Memory B cell (primary cell): ENCODE results near the gene SEMA4A.

Experiments
- ATAC-seq: fragments of 150-1000 bp; cut with Tn5 transposase; 2 replicates; pipeline ENCODE4 v1.10.0; 2021; ENCODE audit warnings: low read depth, mild to moderate bottlenecking, moderate library complexity
- DNase-seq, 2 donors: peaks; one replicate each; pipeline ENCODE4 v3.0.0; 2022; ENCODE audit warnings: low spot score in 2 of 2
- H3K27ac Mint-ChIP-seq: one replicate; pipeline ENCODE4 v1.8.0; 2022; ENCODE audit warnings: mild to moderate bottlenecking, moderate library complexity, mixed read lengths
- H3K27me3 Mint-ChIP-seq: one replicate; pipeline ENCODE4 v1.8.0; 2022; ENCODE audit warnings: mixed read lengths
- H3K36me3 Mint-ChIP-seq: one replicate; pipeline ENCODE4 v1.8.0; 2022; ENCODE audit warnings: mild to moderate bottlenecking, mixed read lengths
- H3K4me1 Mint-ChIP-seq: one replicate; pipeline ENCODE4 v1.8.0; 2022; ENCODE audit warnings: mixed read lengths
- H3K4me3 Mint-ChIP-seq: one replicate; pipeline ENCODE4 v1.8.0; 2022; ENCODE audit warnings: mild to moderate bottlenecking, moderate library complexity, mixed read lengths
- H3K9me3 Mint-ChIP-seq: one replicate; pipeline ENCODE4 v1.8.0; 2022; ENCODE audit warnings: mixed read lengths

Gene SEMA4A

DNA sequence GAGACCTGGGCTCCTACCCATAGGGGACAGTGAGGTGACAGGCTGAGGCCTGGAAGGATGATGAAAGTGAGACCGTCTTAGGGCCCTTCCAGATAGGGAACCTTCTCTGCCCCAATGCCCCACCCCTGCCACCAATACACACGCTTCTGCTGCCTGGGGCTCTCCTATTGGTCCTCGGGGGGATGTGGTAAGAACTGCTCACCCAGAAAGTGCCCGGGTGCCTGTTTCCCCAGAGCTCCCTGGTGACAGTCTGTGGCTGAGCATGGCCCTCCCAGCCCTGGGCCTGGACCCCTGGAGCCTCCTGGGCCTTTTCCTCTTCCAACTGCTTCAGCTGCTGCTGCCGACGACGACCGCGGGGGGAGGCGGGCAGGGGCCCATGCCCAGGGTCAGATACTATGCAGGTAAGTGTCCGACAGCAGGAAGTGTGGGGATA lies 948 bp downstream of the SEMA4A start:
- H3K9me3 Mint-ChIP-seq: no peaks in the 10 kb centered on the region
- peak overlapping the region; percentile 54 for H3K27ac Mint-ChIP-seq
- H3K36me3 Mint-ChIP-seq: no peaks in the 10 kb centered on the region
- peak; percentile 87 for ATAC-seq
- peaks cover 60% of the 10 kb centered on the region for H3K4me1 Mint-ChIP-seq
- H3K27me3 Mint-ChIP-seq: peaks cover 27% of the 10 kb centered on the region
- peak overlapping the region; percentile 52 for H3K4me3 Mint-ChIP-seq
- DNase-seq: peak; percentile 64 to 68

DNA sequence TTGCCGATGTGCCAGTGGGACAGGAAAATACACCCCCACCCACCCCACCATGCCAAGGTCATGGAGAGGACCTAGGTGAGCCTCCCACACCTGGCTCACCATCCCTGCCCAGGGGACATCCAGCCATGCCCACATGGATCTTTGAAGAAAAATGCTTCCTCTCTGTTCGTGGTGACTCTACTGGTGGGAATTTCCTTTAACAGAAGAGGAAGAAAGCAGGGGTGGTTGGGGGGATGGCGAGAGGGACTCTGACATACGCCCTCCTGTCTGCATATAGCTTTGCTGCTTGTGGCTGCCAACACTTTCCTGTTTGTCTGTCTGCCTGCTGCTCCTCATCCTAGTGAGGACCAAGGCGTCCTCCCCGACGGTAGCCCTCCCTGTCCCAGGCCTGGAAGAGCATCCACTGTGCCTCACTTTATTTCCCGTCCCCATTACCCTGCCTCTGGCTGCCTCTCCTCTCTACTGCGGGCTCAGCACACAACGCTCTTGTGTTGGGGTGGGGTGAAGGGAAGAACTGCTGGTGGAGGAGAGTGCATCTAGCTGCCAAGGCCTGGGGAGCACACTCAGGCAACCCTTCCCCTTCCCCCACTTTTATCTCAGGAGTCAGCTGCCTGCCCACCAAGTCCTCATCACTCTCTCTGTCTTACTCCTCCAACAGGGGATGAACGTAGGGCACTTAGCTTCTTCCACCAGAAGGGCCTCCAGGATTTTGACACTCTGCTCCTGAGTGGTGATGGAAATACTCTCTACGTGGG lies 2.5 kb downstream of the SEMA4A start:
- Mint-ChIP-seq H3K9me3 (no peaks in the 10 kb centered on the region), H3K27ac (no peak overlapping the region), H3K4me3 (no peak overlapping the region), H3K36me3 (no peaks in the 10 kb centered on the region), H3K4me1 (peaks cover 48% of the 10 kb centered on the region), H3K27me3 (peaks cover 26% of the 10 kb centered on the region)
- DNase-seq: no peak
- ATAC-seq: no peak

DNA sequence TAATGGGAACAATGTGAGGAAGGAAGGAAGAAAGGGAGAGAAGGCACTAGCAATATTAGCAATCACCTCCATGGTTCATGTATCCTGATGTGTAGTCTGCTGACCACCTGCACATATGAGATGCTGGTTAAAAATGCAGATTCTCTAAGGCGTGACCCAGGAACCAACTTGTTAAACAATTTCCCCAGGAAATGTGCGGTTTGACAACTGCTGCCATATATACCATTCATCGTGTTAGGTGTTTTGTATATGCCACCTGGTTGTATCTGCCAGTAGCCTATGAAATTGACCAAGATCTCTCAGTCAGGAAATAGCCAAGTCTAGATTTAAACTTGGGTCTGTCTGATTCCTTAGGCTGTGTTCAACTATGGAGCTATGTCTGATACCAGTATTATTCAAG lies 4.1 kb downstream of the SEMA4A start:
- Mint-ChIP-seq H3K27me3 (peaks cover 28% of the 10 kb centered on the region), H3K4me3 (no peak overlapping the region), H3K27ac (no peak overlapping the region), H3K36me3 (no peaks in the 10 kb centered on the region), H3K9me3 (no peaks in the 10 kb centered on the region), H3K4me1 (peaks cover 45% of the 10 kb centered on the region)
- ATAC-seq (peak; percentile 30), DNase-seq (no peak)

DNA sequence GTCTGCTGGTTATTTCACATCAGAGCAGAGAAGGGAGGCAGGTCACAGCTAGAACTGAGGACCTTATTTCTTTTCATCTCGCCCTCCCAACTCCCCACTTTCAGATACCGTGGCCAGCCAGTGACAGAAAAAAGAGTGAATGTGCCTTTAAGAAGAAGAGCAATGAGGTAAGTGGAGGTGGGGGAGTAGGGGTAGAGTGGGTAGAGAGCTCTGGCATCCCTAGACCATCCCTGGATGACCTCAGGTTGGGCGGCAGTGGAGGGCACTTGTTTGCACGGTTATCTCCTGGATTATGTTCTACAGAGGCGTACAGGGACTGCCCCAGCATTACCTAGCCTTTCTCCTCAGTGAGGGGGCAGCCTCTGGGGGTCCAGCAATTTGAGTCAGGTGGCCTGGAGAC lies 4.6 kb downstream of the SEMA4A start:
- Mint-ChIP-seq H3K4me3 (no peak overlapping the region), H3K9me3 (no peaks in the 10 kb centered on the region), H3K36me3 (no peaks in the 10 kb centered on the region), H3K27ac (no peak overlapping the region), H3K27me3 (peaks cover 27% of the 10 kb centered on the region), H3K4me1 (peaks cover 45% of the 10 kb centered on the region)
- DNase-seq (no peak), ATAC-seq (no peak)

DNA sequence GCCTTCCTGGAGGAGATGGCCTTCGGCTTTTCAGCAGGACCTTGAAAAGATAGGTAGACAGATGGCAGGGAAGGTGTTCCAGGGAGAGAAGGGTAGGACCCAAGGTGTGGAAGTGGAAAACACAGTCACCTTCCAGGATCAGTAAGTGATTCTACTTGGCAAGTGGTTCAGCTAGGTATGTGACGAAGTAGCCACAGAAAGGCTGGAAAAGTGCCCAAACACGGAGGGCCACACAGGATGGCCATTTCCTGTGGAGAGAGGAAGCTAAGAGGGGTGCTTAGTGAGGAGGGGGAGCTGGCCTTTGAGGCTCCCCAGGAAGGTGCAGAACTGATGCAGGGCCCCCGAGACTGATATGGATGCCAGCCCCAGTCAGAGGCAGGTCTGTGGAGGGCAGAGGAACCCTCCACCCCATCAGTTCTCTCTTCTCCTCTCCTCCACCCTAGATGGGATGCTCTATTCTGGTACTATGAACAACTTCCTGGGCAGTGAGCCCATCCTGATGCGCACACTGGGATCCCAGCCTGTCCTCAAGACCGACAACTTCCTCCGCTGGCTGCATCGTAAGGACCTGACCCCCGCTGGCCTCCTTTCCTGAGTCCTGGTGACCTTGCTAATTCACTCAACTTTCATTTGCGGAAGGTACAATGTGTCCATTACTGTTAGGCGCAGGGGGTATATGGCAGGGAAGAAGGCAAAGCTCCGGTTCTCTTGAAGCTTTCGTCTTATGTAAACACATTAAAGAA lies 6.8 kb downstream of the SEMA4A start:
- no peak for DNase-seq
- no peak for ATAC-seq
- no peaks in the 10 kb centered on the region for H3K36me3 Mint-ChIP-seq
- H3K27ac Mint-ChIP-seq: no peak overlapping the region
- H3K4me1 Mint-ChIP-seq: peaks cover 33% of the 10 kb centered on the region
- peaks cover 2% of the 10 kb centered on the region for H3K9me3 Mint-ChIP-seq
- H3K4me3 Mint-ChIP-seq: no peak overlapping the region
- H3K27me3 Mint-ChIP-seq: peaks cover 29% of the 10 kb centered on the region

DNA sequence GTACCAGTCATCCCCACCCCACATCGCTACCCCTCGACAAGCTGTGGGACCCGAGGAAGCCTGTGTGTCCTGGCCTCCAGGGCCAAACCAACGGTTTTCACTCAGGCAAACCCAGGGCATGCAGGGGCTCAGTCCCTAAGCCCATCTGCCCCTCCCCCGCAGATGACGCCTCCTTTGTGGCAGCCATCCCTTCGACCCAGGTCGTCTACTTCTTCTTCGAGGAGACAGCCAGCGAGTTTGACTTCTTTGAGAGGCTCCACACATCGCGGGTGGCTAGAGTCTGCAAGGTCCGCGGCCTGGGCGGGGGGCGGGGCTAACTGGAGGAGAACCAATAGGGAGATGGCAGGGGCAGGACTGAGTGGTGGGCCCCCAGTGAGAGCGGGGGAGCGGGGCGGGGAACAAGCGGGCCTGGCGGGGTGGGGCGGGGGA lies 7.4 kb downstream of the SEMA4A start:
- peaks cover 33% of the 10 kb centered on the region for H3K4me1 Mint-ChIP-seq

DNA sequence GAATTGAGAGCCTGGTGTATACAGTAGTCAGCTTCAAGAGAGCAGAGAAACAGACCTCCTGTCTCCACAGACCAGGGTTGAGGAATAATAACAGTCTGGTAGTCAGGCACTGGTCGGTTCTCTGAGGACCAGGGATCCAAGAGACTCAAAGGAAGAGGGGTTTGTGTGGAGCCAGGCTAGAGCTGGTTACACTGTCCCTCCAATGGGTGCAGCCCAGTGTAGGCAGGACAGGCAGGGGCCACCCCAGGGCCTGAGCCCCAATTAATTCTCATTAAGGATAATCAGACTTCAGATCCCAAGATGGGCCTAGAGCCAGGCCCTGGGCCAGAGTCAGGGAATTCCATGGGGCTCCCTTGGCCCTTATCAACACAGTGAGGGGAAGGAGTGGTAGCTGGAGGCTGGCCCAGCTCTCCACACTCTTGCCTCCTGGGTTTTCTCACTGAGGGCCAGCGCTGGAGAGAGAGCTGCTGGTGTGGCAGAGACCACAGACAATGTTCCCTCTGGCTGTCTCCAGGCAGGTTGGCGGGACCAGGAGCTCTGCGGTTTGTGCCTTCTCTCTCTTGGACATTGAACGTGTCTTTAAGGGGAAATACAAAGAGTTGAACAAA lies 9.1 kb downstream of the SEMA4A start:
- Mint-ChIP-seq H3K27ac (no peak overlapping the region), H3K27me3 (peaks cover 28% of the 10 kb centered on the region), H3K4me1 (peaks cover 21% of the 10 kb centered on the region), H3K4me3 (no peak overlapping the region), H3K36me3 (no peaks in the 10 kb centered on the region), H3K9me3 (peaks cover 2% of the 10 kb centered on the region)
- ATAC-seq: no peak
- DNase-seq: no peak

More for the DNA sequence above, 7.4 kb downstream of the SEMA4A start:
- H3K4me3 Mint-ChIP-seq: peak overlapping the region; percentile 47
- H3K27ac Mint-ChIP-seq: no peak overlapping the region
- ATAC-seq: no peak
- H3K36me3 Mint-ChIP-seq: no peaks in the 10 kb centered on the region
- peaks cover 29% of the 10 kb centered on the region for H3K27me3 Mint-ChIP-seq
- DNase-seq: no peak
- H3K9me3 Mint-ChIP-seq: peaks cover 2% of the 10 kb centered on the region

DNA sequence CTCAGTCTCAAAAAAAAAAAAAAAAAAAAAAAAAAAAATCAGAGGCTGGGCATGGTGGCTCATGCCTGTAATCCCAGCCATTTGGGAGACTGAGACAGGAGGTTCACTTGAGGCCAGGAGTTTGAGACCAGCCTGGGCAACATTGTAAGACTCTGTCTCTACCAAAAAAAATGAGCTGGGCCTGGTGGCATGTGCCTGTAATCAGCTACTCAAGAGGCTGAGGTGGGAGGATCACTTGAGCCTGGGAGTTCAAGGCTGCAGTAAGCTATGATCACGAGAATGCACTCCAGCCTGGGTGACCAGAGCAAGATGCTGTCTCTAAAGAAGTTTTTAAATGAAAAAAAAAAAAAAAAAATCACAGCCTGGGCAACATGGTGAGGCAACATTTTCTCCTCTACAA lies 10.3 kb downstream of the SEMA4A start:
- no peak overlapping the region for H3K4me3 Mint-ChIP-seq
- no peaks in the 10 kb centered on the region for H3K36me3 Mint-ChIP-seq
- no peak overlapping the region for H3K27ac Mint-ChIP-seq
- peaks cover 9% of the 10 kb centered on the region for H3K4me1 Mint-ChIP-seq
- DNase-seq (no peak), ATAC-seq (no peak)
- peaks cover 19% of the 10 kb centered on the region for H3K27me3 Mint-ChIP-seq
- H3K9me3 Mint-ChIP-seq: peaks cover 2% of the 10 kb centered on the region

DNA sequence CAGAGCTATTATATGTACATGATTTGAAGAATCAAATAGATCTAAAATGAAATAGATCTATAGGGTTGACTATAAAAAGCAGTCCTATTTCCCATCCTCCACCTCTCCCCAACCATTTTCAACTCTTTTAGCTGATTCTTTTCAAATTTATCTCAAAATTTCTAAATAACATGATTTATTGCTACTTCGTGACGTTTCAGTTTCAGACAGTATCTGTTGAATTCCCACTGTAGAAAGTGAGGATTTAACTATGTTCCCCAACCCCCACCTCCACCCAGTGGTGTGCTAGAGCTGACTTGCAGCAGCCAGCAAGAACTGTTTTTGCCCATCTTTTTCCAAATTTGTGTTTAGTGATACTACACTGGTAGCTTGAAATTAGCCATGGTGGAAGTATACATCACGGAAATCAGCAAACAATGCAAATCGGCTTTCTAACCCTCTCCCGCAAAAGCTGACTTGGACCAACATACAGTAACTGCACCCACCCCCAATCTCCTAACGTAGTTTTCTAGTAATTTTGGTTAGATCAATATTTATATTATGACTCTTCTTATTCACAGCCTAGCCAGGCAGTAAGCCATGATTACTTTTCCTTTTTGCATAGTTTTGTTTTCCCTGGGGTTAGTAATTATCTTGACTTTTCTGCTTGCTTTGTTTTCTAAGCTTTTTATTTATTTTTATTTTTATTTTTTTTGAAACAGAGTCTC lies 10.9 kb downstream of the SEMA4A start:
- H3K27ac Mint-ChIP-seq: no peak overlapping the region
- H3K4me3 Mint-ChIP-seq: no peak overlapping the region
- H3K4me1 Mint-ChIP-seq: peaks cover 8% of the 10 kb centered on the region

DNA sequence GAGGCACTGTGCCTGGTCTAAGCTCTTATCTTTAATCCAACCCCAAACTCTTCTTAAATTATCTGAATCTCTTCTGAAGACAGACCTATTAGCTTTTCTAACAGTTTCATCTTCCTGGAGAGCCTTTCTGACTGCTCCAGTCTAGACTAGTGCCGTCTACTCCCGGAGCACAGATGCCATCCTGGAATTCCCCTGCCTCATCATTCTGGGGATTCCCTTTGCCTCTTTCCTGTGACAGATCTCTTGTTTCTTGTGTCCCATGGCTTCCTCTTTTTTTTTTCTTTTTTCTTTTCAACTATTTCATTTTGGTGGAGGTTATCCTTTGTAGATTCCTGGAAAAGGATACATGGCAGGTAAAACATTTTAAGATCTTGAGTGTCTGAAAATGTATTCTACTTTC lies 11.7 kb downstream of the SEMA4A start:
- Mint-ChIP-seq H3K4me1 (peaks cover 5% of the 10 kb centered on the region), H3K27ac (no peak overlapping the region), H3K36me3 (peaks cover 2% of the 10 kb centered on the region), H3K27me3 (peaks cover 13% of the 10 kb centered on the region), H3K4me3 (no peak overlapping the region), H3K9me3 (peaks cover 2% of the 10 kb centered on the region)
- DNase-seq: no peak
- peak; percentile 86 for ATAC-seq

More for the DNA sequence above, 10.9 kb downstream of the SEMA4A start:
- Mint-ChIP-seq H3K36me3 (peaks cover 2% of the 10 kb centered on the region), H3K27me3 (peaks cover 17% of the 10 kb centered on the region), H3K9me3 (peaks cover 2% of the 10 kb centered on the region)
- no peak for ATAC-seq
- no peak for DNase-seq

DNA sequence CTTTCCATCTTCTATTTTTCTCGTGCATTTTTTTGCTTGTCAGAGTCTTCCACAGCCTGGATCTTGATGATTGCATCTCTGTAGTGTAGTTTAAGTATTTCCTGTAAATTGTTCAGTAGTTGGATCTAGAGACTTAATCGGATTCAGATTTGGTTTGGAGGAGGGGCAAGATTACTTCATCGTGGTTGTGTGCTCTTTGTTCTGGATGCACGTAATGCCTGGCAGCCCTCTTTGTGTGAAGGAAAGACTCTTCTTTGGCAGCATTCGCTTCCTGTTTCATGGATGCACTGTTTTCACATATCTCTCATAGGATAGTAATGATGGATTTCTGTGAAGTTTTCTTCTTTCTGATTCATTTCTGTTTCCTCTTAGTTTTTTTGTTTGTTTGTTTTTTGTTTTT lies 14.2 kb downstream of the SEMA4A start:
- H3K9me3 Mint-ChIP-seq: peaks cover 2% of the 10 kb centered on the region
- DNase-seq: no peak
- H3K4me3 Mint-ChIP-seq: no peak overlapping the region
- no peak for ATAC-seq
- peaks cover 2% of the 10 kb centered on the region for H3K36me3 Mint-ChIP-seq
- H3K27ac Mint-ChIP-seq: no peak overlapping the region
- H3K4me1 Mint-ChIP-seq: peaks cover 2% of the 10 kb centered on the region
- H3K27me3 Mint-ChIP-seq: peaks cover 8% of the 10 kb centered on the region

DNA sequence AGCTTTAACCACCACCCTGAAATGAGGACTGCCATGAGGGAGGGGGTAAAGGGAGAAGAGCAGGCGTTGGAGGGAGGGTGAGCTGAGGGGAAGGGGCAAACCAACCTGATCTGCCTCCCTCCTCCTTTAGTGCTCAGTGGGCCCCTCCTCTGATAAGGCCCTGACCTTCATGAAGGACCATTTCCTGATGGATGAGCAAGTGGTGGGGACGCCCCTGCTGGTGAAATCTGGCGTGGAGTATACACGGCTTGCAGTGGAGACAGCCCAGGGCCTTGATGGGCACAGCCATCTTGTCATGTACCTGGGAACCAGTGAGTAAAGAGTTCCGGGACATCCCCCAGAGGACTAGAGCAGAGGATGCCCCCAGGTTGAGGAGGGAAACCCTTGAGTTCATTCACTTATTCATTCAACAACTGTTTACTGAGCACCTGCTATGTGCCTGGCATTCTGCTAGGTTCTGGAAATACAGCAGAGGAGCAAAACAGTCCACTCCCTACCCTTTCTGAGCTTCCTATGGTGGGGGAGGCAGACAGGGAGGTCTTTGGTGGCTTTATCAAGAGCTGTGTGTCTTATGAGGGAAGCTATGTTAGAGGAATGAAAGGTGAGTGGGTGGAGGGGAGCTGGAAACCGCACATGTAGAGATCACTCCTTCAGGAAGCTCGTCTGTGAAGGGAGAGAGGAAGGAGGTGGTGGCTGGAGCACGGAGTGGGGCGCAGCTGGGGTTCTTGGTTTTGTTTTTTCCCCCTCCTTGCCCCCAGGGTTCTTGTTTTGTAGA lies 19.5 kb downstream of the SEMA4A start:
- ATAC-seq (no peak), DNase-seq (no peak)
- H3K36me3 Mint-ChIP-seq: peaks cover 2% of the 10 kb centered on the region
- peaks cover 17% of the 10 kb centered on the region for H3K27me3 Mint-ChIP-seq
- H3K4me1 Mint-ChIP-seq: peaks cover 2% of the 10 kb centered on the region
- H3K27ac Mint-ChIP-seq: no peak overlapping the region
- H3K4me3 Mint-ChIP-seq: no peak overlapping the region
- no peaks in the 10 kb centered on the region for H3K9me3 Mint-ChIP-seq

DNA sequence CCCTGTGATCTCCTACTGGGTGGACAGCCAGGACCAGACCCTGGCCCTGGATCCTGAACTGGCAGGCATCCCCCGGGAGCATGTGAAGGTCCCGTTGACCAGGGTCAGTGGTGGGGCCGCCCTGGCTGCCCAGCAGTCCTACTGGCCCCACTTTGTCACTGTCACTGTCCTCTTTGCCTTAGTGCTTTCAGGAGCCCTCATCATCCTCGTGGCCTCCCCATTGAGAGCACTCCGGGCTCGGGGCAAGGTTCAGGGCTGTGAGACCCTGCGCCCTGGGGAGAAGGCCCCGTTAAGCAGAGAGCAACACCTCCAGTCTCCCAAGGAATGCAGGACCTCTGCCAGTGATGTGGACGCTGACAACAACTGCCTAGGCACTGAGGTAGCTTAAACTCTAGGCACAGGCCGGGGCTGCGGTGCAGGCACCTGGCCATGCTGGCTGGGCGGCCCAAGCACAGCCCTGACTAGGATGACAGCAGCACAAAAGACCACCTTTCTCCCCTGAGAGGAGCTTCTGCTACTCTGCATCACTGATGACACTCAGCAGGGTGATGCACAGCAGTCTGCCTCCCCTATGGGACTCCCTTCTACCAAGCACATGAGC lies 23.3 kb downstream of the SEMA4A start:
- ATAC-seq (no peak), DNase-seq (no peak)
- H3K36me3 Mint-ChIP-seq: no peaks in the 10 kb centered on the region
- H3K27me3 Mint-ChIP-seq: peaks cover 18% of the 10 kb centered on the region
- no peak overlapping the region for H3K4me3 Mint-ChIP-seq
- H3K27ac Mint-ChIP-seq: no peak overlapping the region
- no peaks in the 10 kb centered on the region for H3K9me3 Mint-ChIP-seq
- H3K4me1 Mint-ChIP-seq: peaks cover 6% of the 10 kb centered on the region
